Myocyte (in vitro differentiated cells): ENCODE measurements around the gene PTPRN2. TPM values are rescaled to one million over a fixed set of nuclear protein-coding genes. Genes with fewer than 3 reads are reported as not detected.

Source experiments
- DNase-seq: peaks from one replicate; pipeline ENCODE4 v3.0.0-alpha.2; 2012; ENCODE audit warnings: low read depth
- total RNA-seq: library from RNA; depleted of rRNA; stranded (reverse); fragments of >200 nt; gene quantifications from 2 replicates; pipeline ENCODE4 v1.2.3, GENCODE V29; 2014

PTPRN2 gene
- total RNA-seq, 1 donor from 2014 or later: 0.24 TPM

DNA sequence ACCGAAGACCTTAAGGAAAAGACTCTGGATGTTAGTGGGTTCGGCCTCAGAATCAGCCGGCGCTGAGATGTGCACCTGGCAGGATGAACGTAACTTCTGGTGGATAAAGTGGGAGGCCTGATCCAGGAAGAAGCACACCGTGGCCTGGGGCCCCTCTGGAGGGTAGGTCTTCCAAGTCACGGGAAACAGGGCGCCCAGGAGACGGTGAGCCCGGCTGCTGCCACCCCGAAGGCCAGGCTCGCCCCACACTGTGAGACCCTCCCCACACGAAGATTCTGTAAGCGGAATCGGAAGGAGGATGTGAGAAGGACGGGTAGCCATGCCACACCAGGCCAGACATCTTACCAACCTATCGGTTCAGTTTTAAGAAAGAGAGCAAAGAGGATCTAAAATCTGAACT is 971.8 kb downstream of the PTPRN2 start:
- DNase-seq: no peak

DNA sequence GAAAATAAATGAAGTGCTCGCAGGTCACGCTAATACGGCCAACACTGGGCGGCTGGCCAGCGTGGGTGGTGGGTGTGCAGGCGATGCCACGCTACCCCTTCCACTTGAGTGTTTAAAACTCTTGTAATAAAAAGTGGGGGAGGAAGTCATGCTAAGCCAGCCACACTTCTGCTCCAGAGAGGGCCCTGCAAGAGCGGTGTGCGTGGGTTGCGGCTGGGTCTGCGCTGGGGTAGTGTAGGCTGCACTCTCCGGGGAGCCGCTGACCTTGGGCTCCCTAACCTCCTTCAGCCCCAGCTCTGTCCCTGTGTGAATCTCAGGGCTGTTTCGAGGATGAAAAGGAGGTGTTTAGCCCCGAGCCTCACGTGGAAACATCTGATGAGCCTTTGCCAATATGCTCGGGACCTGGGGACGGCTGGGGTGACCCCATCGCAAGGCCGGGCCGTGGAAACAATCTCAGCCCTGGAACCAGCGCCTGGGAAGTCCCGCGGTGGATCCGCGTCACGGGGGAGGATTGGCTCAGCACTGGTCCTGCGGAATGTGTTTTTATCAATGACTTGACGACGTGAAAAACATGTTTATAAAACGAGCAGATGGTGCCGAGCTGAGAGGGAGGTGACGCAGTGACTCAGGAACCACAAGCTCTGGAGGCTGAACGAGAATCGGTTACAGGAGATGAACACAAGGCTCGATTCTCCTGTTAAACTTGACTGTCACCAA is 972.4 kb downstream of the PTPRN2 start:
- no peak for DNase-seq

DNA sequence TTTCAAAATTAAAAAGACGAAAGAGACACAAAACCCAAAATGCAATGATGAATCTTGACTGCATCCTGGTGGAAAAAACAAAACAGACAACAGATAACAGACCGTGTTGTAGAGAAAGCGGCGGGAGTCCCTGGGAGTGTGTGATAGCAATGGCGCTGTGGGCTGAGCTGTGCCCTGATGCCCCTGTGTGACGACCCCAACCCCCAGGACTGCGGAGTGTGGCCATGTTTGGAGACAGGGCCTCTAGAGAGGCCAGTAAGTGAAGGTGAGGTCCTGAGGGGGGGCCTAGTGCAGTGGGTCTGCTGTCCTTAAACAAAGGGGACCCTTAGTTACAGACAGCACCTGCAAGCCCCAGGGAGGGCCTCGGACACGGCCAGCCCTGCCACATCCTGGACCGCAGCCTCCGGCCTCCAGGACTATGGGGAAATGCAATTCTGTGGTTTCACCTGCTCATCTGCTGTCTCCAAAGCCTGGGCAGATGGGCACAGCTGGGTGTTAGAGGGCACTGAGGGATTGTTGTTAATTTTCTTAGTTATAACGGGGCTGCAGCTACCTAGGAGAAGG is 973.1 kb downstream of the PTPRN2 start:
- DNase-seq: no peak

DNA sequence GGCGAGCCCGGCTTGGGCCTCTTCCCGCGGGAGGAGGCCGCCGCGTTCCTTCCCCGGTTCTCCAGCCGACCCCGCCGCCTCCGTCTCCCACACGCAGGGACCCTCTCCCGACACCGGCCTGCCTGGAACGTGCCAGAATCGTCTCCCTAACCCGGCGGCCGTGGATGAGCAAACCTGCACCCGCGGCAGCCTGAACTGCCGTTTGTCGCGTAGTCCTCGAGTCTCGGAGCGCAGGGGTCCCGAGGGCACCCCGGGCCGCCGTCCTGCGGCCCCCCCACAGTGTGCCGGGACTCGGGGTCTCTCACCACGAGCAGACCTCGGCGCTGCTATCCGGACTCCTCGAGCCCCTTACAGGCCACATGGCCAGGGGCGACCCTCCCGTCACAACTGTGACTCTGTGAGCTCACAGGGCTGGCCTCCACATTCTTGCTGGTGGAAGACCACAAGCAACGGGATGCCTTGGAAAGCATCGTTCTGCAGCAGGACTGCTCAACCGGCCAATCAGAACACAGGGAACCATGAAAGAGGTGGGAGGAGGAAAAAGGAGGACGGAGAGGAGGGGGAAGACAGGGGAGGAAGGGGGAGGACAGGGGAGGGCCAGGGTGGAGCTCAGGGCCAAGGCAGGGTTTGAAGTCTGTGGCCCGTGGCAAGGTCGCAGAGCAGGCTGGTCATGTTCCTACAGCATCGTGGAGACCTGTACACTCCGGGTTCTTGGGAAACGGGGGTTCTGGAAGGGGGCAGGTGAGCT is 973.9 kb downstream of the PTPRN2 start:
- DNase-seq: no peak

DNA sequence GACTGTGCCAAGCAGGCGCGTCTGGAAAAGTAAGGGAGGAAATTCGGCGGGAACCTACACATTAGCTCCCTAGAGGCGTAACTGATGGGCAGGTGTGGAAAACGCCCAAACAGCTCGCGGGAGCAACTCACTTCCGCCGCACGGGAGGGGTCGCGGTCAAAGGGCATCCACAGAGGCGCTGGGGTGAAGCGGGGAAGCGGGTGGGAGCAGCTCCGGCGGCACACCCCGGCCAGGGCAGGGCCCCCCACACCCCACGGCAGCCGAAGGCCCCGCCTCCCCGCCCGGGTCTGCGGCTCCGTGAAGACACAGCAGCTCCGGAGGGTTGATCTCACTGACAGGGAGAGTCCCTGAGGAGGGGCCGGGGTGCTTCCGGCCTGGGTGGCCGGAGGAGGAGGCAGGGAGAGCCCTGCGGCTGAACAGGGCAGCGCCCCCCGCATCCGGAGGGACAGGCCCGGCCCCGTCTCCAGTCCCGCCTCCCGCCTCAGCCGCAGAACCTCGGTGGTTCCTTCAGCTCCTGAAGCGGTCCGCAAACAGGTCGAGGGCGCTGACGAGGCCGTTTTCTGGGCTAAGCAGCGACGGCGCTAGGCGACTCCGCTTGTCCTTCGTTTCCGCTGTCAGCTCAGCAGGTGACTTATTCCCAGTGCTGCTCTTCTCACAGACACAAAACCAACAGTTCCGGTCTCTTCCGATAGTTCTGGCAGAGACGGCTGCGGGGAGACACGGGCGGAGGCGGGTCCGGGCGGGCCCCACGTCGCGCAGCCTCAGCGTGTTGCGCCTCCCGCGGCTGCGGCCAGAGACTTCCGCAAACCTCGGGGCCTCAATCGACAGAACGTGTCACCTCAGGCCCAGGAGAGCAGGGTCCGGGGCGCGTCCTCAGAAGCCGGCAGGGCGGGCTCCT is 974.7 kb downstream of the PTPRN2 start:
- DNase-seq: no peak

DNA sequence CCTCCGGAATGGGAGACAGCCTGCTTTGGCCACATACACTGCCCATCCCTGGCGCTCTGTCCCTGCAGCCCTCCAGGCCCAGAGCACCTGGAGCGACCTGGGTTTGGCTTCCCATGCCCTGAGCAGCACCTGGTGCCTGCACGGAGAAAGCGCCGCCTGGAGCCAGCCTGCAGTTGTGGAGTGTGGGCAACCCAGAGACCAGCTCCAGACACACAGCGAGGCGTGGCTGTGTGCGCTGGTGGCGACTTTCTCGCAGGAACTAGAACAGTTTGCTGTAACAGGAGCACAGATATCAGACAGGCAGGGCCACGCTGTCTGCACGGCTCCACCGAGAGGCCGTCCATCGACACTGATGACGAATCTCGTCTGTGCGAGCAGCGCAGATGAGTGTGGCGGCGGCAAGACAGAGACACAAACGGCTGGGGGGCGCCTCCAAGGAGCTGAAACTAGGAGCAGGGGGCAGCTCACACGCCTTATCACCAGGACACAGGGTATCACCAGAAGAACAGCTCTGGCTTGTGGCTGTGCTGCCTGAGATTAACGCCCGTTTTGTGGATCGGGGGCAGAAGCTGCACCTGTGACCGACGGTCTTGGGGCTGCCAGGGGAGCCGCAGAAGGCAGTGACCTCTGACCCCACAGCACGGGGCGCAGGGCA is 975.5 kb downstream of the PTPRN2 start:
- DNase-seq: no peak

DNA sequence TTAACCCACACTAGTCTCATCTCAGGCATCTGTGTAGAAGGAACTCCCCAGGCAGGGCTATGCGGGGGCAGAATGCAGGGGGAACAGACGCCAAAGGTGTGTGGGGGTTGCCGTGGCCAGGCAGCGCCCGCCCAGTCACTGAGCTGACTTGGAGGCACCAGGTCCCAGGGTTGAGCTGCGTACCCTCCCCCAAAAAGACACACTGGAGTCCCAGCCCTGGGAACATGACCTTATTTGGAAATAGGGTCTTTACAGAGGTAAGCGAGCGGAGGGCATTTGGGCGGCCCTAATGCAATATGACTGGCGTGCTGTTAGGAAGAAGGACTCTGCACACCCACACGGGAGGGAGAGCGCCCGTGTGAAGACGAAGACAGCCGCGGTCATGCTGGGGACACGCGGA is 976.3 kb downstream of the PTPRN2 start:
- no peak for DNase-seq

DNA sequence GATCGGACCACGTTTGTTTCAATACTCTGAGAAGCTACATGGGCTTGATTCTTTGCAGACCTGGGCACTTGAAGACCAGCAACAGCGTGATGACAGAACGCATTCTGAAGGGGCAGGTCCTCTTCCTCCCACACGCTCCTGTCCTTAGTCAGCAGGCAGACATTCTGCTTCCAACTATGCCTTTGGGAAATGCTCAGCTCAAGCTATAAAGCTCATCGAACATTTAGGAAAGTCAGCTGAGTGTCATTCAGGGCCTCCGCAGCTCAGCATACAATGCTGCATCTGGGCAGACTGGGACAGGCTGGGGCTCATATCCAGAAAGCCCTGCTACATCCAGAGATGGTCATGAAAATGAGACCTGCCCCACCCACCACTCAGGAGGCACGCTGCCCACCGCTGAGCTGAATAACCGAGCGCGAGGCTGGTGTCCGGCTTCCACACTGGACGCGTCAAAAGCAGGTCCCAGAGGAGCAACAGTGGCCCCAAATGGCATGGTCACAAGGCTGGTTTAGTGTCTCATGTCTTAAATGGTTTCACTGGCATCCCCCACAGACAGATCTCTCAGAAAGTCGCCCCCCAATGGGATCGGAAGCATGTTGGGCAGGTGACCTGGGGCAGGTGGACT is 976.8 kb downstream of the PTPRN2 start:
- DNase-seq: no peak

DNA sequence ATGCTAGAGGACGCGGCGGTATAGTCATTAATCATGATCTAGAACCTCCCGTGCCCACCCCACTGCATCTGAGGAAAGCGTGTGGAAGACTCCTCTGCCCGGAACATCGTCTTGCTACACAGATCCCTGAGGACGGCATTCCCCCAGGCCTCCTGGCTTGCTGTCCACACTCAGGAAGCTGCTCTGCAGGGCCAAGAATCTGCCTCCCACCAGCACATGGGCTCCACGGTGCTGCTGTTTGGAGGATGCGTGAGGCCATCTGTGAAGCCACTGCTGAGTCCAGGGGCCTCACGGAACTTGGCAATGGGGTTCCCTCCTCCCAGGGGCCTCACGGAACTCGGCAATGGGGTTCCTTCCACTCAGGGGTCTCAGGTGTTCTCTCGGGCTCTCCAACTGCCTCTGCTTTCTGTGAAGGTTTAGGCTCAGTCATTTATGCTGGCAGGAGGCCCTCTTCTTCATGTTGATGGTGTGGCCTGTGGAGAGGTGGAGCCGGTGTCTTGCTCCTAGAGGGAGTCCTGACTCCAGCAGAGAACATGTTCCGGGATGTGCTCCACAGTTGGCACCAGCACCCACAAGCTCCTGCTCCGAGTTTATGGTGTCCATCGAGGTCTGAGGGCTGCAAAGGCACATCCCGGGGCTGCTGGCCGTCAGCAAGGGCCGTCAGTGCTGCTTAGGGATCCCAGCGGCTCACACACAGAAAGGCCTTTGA is 977.5 kb downstream of the PTPRN2 start:
- no peak for DNase-seq

DNA sequence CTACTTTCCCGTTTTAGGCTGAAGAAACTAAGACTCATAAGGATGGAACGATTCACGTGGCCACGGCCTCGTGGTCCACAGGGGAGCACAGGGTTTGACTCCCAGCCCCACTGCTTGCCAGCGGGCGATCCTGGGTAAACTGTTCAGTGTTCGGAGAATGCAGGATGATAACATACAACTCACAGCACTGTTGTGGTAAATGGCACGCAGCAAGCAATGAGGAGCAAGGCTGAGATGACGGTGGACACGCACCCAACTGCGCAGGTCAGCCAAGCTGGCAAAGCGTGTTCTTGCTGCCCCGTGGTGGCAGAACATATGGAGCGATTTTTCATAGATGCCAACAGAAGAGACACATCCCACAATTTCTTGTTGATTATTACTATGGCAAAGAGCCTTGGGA is 978.1 kb downstream of the PTPRN2 start:
- DNase-seq: no peak

DNA sequence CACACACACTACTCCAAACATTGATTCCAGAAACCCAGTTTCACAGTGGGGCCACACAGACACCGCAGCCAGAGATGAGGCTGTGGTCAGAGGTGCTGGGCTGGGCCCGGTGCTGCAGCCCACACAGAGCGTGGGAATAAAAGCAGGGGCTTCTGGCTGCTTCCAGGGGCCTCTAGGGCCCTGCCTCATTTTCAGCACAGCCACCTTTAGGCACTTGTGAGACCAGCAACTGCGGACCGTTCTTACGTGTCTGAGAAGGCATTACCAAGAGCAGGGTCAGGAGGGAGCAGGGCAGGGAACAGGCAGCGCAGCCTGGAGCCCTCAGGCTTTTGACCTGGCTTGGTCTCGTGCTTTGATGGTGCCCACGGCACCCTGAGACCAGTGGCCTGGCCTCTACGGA is 980.4 kb downstream of the PTPRN2 start:
- no peak for DNase-seq

DNA sequence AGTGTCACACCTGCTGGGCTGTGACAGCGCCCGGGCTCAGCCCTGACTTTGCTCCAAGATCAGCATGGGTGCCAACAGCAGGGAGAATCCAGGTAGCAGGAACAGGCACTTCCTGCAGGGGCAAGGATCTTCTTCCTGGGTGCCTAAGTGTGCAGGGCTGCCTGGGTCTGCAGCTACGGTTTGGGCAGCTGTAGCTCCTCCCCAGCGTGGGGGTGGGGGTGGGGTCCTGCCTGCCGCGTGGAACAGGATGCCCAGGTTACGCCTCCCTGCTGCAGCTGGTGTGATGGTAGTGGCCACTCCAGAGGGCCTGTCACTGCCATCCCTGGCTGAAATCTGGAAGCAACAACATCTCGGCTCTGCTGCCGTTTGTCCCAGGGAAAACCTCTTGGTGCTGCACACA is 981.5 kb downstream of the PTPRN2 start:
- DNase-seq: no peak

DNA sequence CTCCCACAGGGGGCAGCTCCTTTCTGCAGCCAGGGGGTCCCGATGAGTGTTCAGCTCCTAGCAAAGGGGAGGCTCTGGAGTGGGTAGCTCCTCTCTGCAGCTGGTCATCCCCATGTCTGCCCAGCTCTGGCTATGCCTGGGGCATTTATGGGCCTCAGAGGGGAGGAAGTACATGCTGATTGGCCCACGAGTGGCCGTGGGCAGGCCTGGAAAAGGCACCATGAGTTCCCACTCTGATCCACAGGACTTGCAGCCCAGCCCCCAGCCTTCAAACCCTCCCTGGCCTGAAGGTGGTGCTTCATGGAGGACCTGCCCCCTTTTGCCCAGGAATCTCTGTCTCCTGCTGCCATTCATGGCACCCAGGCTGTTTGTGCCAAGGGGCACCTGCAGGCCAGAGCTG is 982.0 kb downstream of the PTPRN2 start:
- DNase-seq: no peak

DNA sequence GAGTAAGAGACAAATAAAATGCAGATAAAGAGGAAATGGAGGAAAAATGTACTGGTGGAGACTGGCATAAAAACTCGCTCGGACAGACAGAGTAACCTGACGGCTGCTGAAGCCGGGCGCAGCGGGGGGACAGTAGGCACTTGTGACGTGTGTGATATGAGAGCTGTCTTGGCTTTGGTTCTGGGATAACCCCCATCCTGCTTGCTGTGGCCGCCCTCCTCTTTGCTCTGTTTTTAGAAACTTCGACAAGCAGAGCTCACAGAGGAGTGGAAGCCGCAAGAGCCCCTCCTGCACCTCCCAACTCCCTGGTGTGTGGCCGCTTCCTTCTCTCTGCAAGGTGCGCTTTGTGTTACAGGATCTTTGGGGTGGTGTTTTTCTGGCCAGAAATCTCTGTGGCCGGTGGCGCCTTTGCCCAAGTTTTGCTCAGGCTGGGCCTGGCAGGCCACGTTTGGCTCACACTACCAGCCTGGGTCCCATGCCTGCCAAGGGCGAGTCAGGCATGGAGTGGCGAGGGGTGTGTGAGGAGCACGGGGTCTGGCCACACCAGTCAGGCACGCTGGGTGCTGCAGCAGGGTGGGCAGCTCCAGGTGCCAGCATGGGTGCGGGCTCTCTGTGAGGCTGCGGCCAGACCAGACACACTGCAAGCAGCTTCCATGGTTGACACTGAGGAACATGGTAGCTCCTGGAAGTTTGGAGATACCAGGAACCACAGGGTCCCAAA is 982.8 kb downstream of the PTPRN2 start:
- no peak for DNase-seq

DNA sequence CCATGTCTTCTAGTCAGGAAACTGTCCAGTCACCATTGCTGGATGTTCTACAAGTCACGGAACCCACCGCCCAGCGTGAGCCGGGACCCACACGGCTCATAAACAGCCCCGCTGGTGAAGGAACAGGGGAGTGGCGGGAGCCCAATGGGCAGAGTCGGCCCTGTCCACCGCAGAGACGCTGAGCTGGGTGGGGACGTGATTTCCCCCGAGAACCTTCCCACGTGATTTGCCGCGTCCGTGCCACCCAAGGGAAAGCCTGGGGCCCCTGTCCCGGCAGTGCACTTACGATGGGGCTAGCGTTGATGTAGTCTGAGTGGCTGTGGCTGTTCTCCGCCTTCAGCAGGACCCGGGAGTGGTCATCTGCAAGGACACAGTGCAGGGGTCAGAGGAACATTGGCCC is 983.9 kb downstream of the PTPRN2 start:
- no peak for DNase-seq

DNA sequence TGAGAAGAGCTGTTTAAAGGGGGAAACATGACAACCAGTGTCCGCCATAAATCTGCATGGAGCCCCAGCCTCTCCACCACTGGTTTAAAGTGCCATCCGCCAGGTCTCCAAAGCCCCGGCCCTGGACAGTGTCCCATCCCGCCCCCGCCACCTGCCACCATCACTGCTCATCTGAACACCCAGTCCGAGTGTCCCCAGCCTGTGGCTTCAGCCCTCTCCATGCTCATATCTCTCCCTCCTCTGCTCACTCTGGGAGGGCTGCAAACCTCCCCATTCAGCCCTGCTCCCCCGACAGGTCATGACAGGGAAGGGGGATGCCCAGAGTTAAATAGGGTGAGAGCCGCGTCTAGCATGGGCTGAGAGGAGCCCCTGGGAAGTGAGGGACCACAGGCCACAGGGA is 984.6 kb downstream of the PTPRN2 start:
- no peak for DNase-seq

DNA sequence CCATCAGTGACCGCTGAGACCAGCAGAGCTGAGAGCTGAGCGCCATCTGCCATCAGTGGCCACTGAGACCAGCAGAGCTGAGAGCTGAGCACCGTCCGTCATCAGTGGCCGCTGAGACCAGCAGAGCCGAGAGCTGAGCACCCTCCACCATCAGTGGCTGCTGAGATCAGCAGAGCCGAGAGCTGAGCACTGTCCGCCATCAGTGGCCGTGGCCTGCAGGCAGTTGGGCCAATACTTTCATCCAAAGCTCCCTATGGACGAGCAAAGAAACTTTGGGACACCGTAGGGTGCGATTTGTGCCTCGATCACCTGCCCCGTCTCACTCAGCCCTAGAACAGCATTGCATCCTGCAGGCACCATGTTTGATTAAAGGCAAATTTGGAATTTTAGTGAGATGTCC is 985.0 kb downstream of the PTPRN2 start:
- no peak for DNase-seq

DNA sequence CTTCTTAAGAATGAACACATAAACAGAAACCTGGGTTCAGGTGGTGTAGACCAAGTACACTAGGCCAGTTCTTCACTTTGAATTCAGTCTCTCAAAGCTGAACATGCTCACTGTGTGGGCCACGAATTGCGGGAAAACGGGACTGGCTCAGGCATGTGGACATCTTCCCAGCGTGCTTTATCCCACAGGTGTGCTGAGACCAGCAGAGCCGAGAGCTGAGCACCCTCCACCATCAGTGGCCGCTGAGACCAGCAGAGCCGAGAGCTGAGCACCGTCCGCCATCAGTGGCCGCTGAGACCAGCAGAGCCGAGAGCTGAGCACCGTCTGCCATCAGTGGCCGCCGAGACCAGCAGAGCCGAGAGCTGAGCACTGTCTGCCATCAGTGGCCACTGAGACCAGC is 985.5 kb downstream of the PTPRN2 start:
- DNase-seq: no peak

DNA sequence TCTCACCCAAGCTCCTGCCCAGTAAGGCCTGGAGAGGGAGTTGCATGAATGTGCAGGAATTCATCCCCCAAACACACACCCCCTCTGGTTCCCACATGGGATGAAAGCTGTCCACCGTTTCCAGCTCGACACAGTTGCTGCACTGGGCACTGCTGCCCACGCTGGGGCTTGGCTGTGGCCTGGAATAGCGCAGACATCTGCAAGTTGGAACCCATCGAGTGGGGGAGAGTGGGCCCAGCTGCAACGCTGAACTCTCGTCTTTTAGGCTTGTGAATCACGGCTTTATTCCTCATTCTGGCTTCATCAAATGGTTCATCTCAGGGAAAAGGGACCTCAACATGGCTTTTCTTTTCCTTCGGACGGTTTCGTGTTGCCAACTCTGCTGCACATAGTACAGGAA is 986.1 kb downstream of the PTPRN2 start:
- no peak for DNase-seq
